H1 (cell line): ENCODE results near the gene SSBP3. TPM values are rescaled to one million over a fixed set of nuclear protein-coding genes. Genes with fewer than 3 reads are reported as not detected.

Experiments used
- ASH2L ChIP-seq: fragments of 200-600, 300-600 bp; sonication (generic); IDR thresholded peaks from one replicate; pipeline ENCODE4 v1.7.1; 2017; ENCODE audit warnings: low read length
- CBX5 ChIP-seq: fragments of 300-800, 300-1000 bp; sonication (generic); IDR thresholded peaks from 2 replicates; pipeline ENCODE4 v1.7.1; 2016; ENCODE audit warnings: antibody characterized with exemption, low read length, low read depth
- CEBPB ChIP-seq: IDR thresholded peaks from 2 replicates; pipeline ENCODE4 v1.6.1; 2012; ENCODE audit warnings: low read depth, low read length
- CREB1 ChIP-seq: IDR thresholded peaks from 2 replicates; pipeline ENCODE4 v1.6.1; 2012; ENCODE audit warnings: inconsistent platforms
- GABPA ChIP-seq: IDR thresholded peaks from 2 replicates; pipeline ENCODE4 v1.6.1; 2011; ENCODE audit warnings: mild to moderate bottlenecking, low read length, moderate library complexity, borderline replicate concordance; ENCODE audit not compliant: insufficient read depth
- SUZ12 ChIP-seq: fragments of 200-600 bp; sonication (generic); IDR thresholded peaks from 2 replicates; pipeline ENCODE4 v1.6.1; 2012; ENCODE audit warnings: mild to moderate bottlenecking, inconsistent platforms, low read length, moderate library complexity, mixed read lengths
- TCF12 ChIP-seq: IDR thresholded peaks from 2 replicates; pipeline ENCODE4 v1.6.1; 2011; ENCODE audit warnings: low read depth, mild to moderate bottlenecking, low read length
- polyA plus RNA-seq, 7 experiments: library from polyadenylated mRNA; depleted of rRNA in 3 of 7; stranded (reverse) in 5 of 7; unstranded in 2 of 7; fragments of >200 nt in 5 of 7; fragments of 200-250 nt in 2 of 7; gene quantifications; 1 replicate in 5 of 7; 2 replicates in 1 of 7; 4 replicates in 1 of 7; pipeline versions ENCODE4 v1.2.1 to v1.2.3, GENCODE V29; 2011 to 2013; ENCODE audit warnings: missing spikeins in 2 of 7, mixed read lengths in 2 of 7
- total RNA-seq: library from RNA; stranded (reverse); fragmentation: NEBNext Ultra II Directional; extraction: Animal tissue kit (Norgen Biotek cat#: 25700); gene quantifications from 2 replicates; pipeline ENCODE4 v1.2.1, GENCODE V29; 2021
- TF ChIP-seq, protein P1 (sequence below): fragments of 300-600 bp; sonication (generic); IDR thresholded peaks from 2 replicates; pipeline ENCODE4 v1.7.1; 2012; ENCODE audit warnings: low read length, moderate library complexity, mild to moderate bottlenecking, inconsistent platforms; ENCODE audit not compliant: insufficient replicate concordance
- TF ChIP-seq, protein P2 (sequence below): IDR thresholded peaks from 2 replicates; pipeline ENCODE4 v1.6.1; 2012; ENCODE audit warnings: low read length, inconsistent platforms
- TF ChIP-seq, protein P3 (sequence below): IDR thresholded peaks from 2 replicates; pipeline ENCODE4 v1.6.1; 2012; ENCODE audit warnings: inconsistent platforms

SSBP3 gene
- total and polyA plus RNA-seq, 2 of the 8 experiments (the other 6 are each of a cell fraction or from before 2014, with no cell fraction given): 99.7 to 133 TPM

DNA sequence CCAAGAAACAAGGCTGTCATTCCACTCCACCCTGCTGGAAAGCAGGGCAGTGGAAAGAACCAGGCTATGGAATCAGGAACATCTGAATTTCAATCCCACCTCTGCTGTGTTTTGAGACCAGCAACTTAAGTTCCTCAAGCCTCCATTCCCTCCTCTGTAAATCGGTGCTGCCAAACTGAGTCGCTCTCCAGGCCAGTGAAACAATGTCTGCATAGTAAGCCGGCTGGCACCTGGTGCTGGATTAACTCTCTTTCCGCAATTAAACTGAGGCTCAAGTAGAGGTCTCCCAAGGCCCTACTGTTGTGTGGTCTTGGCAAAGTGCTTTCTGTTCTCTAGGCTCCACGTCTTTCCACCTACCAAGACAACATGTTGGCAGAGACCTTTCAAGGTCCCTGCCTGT, 65.3 kb downstream of the SSBP3 start (continued):
- TF ChIP-seq, protein P1, sequence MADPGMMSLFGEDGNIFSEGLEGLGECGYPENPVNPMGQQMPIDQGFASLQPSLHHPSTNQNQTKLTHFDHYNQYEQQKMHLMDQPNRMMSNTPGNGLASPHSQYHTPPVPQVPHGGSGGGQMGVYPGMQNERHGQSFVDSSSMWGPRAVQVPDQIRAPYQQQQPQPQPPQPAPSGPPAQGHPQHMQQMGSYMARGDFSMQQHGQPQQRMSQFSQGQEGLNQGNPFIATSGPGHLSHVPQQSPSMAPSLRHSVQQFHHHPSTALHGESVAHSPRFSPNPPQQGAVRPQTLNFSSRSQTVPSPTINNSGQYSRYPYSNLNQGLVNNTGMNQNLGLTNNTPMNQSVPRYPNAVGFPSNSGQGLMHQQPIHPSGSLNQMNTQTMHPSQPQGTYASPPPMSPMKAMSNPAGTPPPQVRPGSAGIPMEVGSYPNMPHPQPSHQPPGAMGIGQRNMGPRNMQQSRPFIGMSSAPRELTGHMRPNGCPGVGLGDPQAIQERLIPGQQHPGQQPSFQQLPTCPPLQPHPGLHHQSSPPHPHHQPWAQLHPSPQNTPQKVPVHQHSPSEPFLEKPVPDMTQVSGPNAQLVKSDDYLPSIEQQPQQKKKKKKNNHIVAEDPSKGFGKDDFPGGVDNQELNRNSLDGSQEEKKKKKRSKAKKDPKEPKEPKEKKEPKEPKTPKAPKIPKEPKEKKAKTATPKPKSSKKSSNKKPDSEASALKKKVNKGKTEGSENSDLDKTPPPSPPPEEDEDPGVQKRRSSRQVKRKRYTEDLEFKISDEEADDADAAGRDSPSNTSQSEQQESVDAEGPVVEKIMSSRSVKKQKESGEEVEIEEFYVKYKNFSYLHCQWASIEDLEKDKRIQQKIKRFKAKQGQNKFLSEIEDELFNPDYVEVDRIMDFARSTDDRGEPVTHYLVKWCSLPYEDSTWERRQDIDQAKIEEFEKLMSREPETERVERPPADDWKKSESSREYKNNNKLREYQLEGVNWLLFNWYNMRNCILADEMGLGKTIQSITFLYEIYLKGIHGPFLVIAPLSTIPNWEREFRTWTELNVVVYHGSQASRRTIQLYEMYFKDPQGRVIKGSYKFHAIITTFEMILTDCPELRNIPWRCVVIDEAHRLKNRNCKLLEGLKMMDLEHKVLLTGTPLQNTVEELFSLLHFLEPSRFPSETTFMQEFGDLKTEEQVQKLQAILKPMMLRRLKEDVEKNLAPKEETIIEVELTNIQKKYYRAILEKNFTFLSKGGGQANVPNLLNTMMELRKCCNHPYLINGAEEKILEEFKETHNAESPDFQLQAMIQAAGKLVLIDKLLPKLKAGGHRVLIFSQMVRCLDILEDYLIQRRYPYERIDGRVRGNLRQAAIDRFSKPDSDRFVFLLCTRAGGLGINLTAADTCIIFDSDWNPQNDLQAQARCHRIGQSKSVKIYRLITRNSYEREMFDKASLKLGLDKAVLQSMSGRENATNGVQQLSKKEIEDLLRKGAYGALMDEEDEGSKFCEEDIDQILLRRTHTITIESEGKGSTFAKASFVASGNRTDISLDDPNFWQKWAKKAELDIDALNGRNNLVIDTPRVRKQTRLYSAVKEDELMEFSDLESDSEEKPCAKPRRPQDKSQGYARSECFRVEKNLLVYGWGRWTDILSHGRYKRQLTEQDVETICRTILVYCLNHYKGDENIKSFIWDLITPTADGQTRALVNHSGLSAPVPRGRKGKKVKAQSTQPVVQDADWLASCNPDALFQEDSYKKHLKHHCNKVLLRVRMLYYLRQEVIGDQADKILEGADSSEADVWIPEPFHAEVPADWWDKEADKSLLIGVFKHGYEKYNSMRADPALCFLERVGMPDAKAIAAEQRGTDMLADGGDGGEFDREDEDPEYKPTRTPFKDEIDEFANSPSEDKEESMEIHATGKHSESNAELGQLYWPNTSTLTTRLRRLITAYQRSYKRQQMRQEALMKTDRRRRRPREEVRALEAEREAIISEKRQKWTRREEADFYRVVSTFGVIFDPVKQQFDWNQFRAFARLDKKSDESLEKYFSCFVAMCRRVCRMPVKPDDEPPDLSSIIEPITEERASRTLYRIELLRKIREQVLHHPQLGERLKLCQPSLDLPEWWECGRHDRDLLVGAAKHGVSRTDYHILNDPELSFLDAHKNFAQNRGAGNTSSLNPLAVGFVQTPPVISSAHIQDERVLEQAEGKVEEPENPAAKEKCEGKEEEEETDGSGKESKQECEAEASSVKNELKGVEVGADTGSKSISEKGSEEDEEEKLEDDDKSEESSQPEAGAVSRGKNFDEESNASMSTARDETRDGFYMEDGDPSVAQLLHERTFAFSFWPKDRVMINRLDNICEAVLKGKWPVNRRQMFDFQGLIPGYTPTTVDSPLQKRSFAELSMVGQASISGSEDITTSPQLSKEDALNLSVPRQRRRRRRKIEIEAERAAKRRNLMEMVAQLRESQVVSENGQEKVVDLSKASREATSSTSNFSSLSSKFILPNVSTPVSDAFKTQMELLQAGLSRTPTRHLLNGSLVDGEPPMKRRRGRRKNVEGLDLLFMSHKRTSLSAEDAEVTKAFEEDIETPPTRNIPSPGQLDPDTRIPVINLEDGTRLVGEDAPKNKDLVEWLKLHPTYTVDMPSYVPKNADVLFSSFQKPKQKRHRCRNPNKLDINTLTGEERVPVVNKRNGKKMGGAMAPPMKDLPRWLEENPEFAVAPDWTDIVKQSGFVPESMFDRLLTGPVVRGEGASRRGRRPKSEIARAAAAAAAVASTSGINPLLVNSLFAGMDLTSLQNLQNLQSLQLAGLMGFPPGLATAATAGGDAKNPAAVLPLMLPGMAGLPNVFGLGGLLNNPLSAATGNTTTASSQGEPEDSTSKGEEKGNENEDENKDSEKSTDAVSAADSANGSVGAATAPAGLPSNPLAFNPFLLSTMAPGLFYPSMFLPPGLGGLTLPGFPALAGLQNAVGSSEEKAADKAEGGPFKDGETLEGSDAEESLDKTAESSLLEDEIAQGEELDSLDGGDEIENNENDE: no peak
- TF ChIP-seq TCF12: no peak
- TF ChIP-seq ASH2L: no peak
- no peak for TF ChIP-seq SUZ12
- no peak for TF ChIP-seq CREB1
- TF ChIP-seq, protein P2, sequence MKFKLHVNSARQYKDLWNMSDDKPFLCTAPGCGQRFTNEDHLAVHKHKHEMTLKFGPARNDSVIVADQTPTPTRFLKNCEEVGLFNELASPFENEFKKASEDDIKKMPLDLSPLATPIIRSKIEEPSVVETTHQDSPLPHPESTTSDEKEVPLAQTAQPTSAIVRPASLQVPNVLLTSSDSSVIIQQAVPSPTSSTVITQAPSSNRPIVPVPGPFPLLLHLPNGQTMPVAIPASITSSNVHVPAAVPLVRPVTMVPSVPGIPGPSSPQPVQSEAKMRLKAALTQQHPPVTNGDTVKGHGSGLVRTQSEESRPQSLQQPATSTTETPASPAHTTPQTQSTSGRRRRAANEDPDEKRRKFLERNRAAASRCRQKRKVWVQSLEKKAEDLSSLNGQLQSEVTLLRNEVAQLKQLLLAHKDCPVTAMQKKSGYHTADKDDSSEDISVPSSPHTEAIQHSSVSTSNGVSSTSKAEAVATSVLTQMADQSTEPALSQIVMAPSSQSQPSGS: no peak
- TF ChIP-seq CBX5: no peak
- no peak for TF ChIP-seq GABPA
- TF ChIP-seq CEBPB: no peak
- TF ChIP-seq, protein P3, sequence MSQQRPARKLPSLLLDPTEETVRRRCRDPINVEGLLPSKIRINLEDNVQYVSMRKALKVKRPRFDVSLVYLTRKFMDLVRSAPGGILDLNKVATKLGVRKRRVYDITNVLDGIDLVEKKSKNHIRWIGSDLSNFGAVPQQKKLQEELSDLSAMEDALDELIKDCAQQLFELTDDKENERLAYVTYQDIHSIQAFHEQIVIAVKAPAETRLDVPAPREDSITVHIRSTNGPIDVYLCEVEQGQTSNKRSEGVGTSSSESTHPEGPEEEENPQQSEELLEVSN: no peak
